HL-60 (cell line): ENCODE measurements around the gene EAPP.

Source experiments
- CTCF ChIP-seq: IDR thresholded peaks from one replicate; pipeline ENCODE4 v1.5.1; 2011; ENCODE audit warnings: low read length, control low read depth, inconsistent platforms; ENCODE audit not compliant: insufficient read depth
- POLR2AphosphoS5 ChIP-seq: IDR thresholded peaks from 2 replicates; pipeline ENCODE4 v1.6.1; 2012; ENCODE audit warnings: low read depth
- REST ChIP-seq: IDR thresholded peaks from 2 replicates; pipeline ENCODE4 v1.6.1; 2012; ENCODE audit warnings: low read depth; ENCODE audit not compliant: insufficient replicate concordance
- SPI1 ChIP-seq: IDR thresholded peaks from 2 replicates; pipeline ENCODE4 v1.6.1; 2012; ENCODE audit warnings: low read depth, mild to moderate bottlenecking, borderline replicate concordance

GRCh38 chr14:34538871-34539406 is 562 bp downstream of the EAPP start:
- no peak for TF ChIP-seq CTCF
- no peak for TF ChIP-seq POLR2AphosphoS5
- TF ChIP-seq REST = no peak
- TF ChIP-seq SPI1 = no peak
